Right ventricle myocardium superior (tissue), 1 donor: ENCODE results near the gene CTAGE8. TPM values are rescaled to one million over a fixed set of nuclear protein-coding genes. Genes with fewer than 3 reads are reported as not detected.
"Not testable (repeated sequence)": the region's sequence is repeated elsewhere in the genome, so short reads cannot be mapped to it uniquely, and the experiment has no call there.

ENCODE experiments used
- ATAC-seq: fragments of 200-7000 bp; cut with Tn5 transposase; one replicate; pipeline ENCODE4 v1.9.1; 2020; ENCODE audit warnings: mild to moderate bottlenecking; ENCODE audit not compliant: poor library complexity
- DNase-seq: peaks from one replicate; pipeline ENCODE4 v3.0.0-alpha.2; 2020
- intact Hi-C: fragments of 100-400 bp; cut with DNase I; formaldehyde crosslinking; loops from one replicate; pipeline ENCODE4 v1.11.2; 2022
- total RNA-seq: library from RNA; stranded (reverse); fragmentation: NEBNext Ultra II Directional; extraction: Animal tissue kit (Norgen Biotek cat#: 25700); gene quantifications from one replicate; pipeline ENCODE4 v1.2.1, GENCODE V29; 2021
- donor health status: DM: no; HTN: yes; CAD: no; lungs with severe emphysema.

CTAGE8 gene
- total RNA-seq, 1 donor from 2014 or later = 0.32 TPM

- intact Hi-C loops, ATAC-seq: not testable (repeated sequence)
- peak; percentile 16 for DNase-seq
Measured at GRCh38 chr7:144275281-144275680, 6.2 kb upstream of the CTAGE8 start.

DNA sequence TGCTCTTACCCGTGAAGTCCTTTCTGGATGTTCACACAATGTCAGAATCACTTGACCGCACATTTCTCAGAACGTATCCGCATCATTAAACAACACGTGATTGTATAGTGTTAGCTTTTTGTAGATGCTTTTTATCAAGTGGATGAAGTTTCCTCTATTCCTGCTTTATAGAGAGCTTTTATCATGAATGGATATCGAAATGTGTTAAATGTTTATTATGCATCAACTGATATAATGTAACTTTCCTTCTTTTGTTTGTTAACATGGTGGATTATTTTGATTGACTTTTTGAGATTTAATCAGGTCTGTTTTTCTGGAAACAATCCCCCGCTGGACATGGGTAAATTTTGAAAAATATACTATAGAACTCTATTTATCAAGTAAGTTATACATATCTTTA is 4.4 kb downstream of the CTAGE8 start, which contains the start of gene OR2A7:
Gene OR2A7 (minus strand): TSS at position 101 of the 400 bp plus-strand sequence. CDS start 5,164 bp downstream, outside the sequence.
- DNase-seq, intact Hi-C loops, ATAC-seq: not testable (repeated sequence)

DNA sequence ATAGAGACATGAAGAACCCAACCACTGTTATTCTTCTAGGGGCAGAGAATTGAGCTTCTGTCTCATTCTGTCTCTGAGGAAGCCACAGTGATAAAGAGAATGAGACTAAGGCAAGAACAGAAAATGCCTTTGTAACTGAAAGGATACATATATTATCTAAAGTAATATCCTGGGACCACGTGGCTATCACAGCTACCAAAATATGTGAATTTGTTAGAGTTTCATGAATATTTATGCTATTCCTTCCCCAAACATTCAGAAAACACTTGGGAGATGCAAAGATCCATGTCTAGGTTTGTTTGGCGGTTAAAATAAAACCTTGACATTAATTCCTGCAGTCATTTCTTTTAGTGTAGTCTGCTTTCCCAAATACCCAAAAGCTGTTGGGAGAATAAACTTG is 7.0 kb downstream of the CTAGE8 start:
- DNase-seq, ATAC-seq, intact Hi-C loops: not testable (repeated sequence)

- intact Hi-C loops, ATAC-seq, DNase-seq: not testable (repeated sequence)
Measured at GRCh38 chr7:144259067-144259466, 10.0 kb downstream of the CTAGE8 start.

DNA sequence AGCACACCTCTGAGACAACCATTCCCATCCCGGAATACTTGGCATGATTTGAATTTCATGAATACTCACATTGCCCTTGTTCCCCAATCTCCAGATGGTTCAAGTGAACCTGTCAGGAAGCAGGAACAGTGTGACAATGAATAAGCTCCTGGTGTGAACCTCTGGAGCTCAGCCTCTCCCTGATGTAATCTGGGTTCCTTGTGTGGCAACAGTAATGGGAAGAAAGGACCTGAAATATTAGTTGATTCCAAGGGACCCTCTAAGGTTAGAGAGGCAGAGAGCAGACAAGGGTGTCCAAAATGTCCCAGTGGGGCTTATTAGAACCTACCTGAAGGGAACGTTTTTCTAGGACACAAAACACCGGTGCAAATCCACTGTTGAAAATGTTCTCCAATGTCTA is 13.0 kb downstream of the CTAGE8 start:
- intact Hi-C loops = no loop called here
- ATAC-seq (no peak), DNase-seq (no peak)

- intact Hi-C loops = no loop called here
- ATAC-seq (no peak), DNase-seq (no peak)
Measured at GRCh38 chr7:144255471-144255897, 13.6 kb downstream of the CTAGE8 start.

DNA sequence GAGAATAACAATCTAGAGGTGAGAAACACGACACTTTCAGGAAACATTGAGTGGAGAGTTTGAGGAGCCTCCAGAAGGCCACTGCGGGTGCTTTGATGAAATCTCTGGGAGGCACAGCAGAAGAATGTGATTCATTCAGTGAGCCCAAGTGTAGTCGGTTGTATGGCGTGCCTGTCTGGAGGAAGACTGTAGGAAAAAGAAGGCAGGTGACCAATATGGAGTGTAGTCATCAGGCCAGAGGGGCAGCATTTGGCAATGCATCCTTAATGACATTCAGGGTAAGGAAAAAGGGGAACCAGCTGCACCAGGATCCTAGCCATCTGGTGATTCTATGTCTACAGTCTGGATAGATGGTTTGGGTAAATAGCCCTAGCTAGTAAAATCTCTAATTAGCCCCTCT is 16.8 kb downstream of the CTAGE8 start:
- ATAC-seq, intact Hi-C loops, DNase-seq: not testable (repeated sequence)

DNA sequence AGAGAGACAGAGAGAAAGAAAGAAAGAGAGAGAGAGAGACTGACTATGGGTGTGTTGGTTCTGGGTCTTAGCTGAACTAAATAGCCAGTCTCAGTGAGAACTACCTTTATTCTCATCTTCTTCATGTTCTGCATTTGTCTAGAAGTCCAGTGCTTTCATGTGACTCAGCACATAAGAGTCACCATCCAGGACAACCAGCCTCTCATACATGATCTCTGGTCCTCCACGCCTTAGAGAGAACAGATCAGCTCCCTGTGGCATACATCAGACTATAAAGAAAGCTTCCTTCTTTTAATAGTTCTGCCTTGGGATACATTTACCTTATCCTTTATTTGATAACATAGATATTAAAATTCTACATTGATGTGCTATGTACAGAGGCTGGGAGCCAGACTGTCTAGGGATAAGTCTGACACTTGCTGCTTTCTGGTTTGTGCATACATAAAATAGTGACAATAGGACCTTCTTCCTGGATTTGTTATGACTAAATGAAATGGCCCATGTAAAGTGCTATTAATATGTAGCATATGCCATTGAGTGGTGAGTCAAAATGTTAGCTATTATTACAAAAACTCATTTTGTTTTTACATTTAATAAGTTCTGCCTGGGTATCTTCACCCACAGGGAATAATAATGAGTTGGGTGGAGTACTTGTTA is 21.3 kb downstream of the CTAGE8 start:
- intact Hi-C loops, DNase-seq, ATAC-seq: not testable (repeated sequence)

DNA sequence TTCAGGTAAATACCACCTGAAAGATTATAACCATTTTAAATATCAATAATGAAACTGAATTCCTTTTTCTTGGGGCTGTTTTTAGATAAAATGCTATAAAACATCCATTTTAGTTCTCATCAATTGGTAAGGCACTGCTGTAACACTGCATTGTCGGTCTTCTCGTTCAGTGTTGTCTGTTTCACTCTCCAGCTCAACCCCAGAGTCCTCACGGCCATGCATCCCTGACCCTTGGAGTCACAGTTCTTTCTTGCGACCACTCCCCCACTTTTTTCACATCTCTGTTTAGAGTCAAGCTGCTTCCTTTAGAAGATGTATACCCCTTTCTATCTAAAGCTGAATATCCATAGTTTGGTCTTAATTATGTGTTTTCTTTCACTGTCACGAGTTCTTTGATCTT is 22.1 kb downstream of the CTAGE8 start:
- ATAC-seq, DNase-seq, intact Hi-C loops: not testable (repeated sequence)

- DNase-seq, intact Hi-C loops, ATAC-seq: not testable (repeated sequence)
Measured at GRCh38 chr7:144245372-144245771, 23.7 kb downstream of the CTAGE8 start.

DNA sequence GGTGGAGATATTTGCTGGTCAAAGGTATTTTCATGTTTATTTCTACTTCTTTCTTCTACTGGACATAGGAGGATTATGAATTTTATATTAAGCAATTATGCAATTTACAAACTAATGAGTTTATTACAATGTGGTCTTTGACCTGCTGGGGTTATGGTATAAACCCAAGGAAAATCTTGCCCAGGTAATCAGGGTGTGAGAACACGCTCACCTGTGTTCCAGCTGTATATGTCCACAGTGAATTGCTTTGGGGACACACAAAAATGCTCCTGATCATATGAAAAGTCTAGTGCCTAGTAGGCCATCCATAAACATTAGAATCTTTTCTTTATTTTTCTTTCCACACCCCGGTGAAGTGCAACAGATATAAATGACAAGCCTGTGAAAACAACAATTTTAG is 29.7 kb downstream of the CTAGE8 start, which contains the start of gene OR2A42:
Gene OR2A42 (minus strand): TSS at position 241 of the 400 bp plus-strand sequence. CDS start 6,762 bp downstream, outside the sequence.
- ATAC-seq, DNase-seq, intact Hi-C loops: not testable (repeated sequence)

GRCh38 chr7:144238530-144239082 is 30.5 kb downstream of the CTAGE8 start:
- intact Hi-C loops, ATAC-seq, DNase-seq: not testable (repeated sequence)

DNA sequence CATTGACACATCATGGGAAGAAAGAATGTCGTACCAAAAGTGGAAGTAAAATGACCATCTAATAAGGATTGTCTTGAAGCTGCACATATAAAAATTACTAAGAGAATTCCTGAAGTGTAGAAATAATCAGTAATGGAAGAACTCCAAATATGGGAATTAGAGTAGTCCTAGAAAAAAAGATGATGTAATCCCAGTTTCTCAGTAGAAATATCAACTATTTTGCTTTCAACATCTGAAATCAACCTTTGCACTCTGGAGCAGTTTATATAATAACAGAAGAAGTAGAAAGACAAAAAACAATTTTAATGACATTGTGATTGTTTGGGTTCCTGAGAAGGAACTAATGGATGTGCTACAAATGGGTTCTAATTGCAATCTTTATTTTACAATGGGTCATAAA is 36.0 kb downstream of the CTAGE8 start:
- intact Hi-C loops, DNase-seq, ATAC-seq: not testable (repeated sequence)

- ATAC-seq, intact Hi-C loops, DNase-seq: not testable (repeated sequence)
Measured at GRCh38 chr7:144231027-144231426, 38.1 kb downstream of the CTAGE8 start.

GRCh38 chr7:144228810-144229209 is 40.3 kb downstream of the CTAGE8 start:
- ATAC-seq, DNase-seq, intact Hi-C loops: not testable (repeated sequence)

DNA sequence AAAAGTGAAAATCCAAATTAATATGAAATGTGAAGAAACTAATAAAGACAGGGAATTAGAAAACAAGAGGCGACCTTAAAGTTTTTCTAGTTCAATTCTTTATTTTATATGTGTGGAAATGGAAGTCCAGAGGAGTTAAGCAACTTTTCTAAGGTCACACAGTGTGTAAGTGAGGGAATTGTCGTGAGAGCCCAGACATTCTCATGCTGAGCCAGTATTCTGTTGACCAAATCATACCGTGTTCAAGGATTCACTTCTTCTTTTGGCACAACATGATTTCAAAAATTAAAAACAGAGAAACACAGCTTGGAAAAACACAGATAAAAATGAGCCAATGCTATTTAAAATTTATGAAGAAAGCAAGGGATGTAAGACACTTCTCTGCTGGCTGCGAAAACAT is 42.2 kb downstream of the CTAGE8 start:
- intact Hi-C loops, ATAC-seq, DNase-seq: not testable (repeated sequence)

GRCh38 chr7:144223675-144224074 is 45.4 kb downstream of the CTAGE8 start:
- intact Hi-C loops, ATAC-seq, DNase-seq: not testable (repeated sequence)

DNA sequence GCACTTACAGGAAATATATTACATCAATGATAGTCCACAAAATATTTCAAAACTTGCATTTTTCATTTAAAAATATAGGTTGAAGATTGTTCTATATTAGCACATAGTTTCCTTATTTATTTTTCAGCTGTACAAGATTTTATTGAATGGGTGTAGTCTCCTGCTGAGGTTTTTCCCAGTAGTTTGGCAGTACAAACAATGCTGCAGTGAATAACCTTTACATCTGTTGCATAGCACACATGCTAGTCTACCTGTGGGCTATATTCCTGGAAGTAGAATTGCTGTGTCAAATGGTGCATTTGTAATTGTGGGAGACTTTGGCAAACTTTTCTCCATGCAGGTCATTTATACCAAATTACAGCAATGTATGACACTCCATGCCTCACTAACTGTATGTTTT is 48.6 kb downstream of the CTAGE8 start:
- intact Hi-C loops, DNase-seq, ATAC-seq: not testable (repeated sequence)

GRCh38 chr7:144219149-144219548 is 49.9 kb downstream of the CTAGE8 start:
- ATAC-seq = peak; percentile 17
- intact Hi-C loops, DNase-seq: not testable (repeated sequence)

GRCh38 chr7:144218581-144218980 is 50.5 kb downstream of the CTAGE8 start:
- ATAC-seq, intact Hi-C loops, DNase-seq: not testable (repeated sequence)
